ENCODE results near the gene COL21A1. TPM values are rescaled to one million over a fixed set of nuclear protein-coding genes. Genes with fewer than 3 reads are reported as not detected.
A peak's percentile ranks its signal among the peaks of the same experiment; 100 is the strongest.

Gene COL21A1
- total RNA-seq, 6 donors from 2014 or later, result 3.2 to 35.6 (median 9.2) TPM

DNA sequence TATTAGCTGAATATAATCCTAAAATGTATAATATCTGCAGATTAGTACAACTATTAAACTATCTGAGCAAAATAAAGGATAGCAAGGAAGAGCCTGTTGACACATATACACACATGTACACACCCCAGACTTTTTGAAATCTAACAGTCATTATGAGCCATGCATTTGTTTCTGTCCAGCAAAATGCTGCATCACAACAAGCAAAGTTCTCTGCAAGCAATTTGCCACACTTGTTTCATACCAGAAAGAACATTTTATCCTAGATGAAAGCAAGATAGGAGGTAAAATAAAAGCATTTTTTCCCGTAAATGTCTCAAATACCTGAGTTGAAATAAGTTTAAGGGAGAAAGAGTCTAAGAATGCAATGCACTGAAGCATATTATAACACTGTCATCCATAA, 145.2 kb downstream of the COL21A1 start:
- Histone ChIP-seq H3K27me3 (no peaks in the 10 kb centered on the region), H3K9me3 (no peaks in the 10 kb centered on the region), H3K4me3 (no peak overlapping the region), H3K4me1 (no peaks in the 10 kb centered on the region), H3K27ac (no peak overlapping the region), H3K36me3 (no peaks in the 10 kb centered on the region)
- DNase-seq (no peak), ATAC-seq (ENCODE audit: low FRiP score in 2 of 2) (no peak)
- TF ChIP-seq POLR2A (IDR thresholded peaks at IDR 0.05) (no peak), POLR2AphosphoS5 (IDR thresholded peaks at IDR 0.05) (no peak), EP300 (IDR thresholded peaks at IDR 0.05) (no peak)
- TF ChIP-seq, protein P1, sequence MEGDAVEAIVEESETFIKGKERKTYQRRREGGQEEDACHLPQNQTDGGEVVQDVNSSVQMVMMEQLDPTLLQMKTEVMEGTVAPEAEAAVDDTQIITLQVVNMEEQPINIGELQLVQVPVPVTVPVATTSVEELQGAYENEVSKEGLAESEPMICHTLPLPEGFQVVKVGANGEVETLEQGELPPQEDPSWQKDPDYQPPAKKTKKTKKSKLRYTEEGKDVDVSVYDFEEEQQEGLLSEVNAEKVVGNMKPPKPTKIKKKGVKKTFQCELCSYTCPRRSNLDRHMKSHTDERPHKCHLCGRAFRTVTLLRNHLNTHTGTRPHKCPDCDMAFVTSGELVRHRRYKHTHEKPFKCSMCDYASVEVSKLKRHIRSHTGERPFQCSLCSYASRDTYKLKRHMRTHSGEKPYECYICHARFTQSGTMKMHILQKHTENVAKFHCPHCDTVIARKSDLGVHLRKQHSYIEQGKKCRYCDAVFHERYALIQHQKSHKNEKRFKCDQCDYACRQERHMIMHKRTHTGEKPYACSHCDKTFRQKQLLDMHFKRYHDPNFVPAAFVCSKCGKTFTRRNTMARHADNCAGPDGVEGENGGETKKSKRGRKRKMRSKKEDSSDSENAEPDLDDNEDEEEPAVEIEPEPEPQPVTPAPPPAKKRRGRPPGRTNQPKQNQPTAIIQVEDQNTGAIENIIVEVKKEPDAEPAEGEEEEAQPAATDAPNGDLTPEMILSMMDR (IDR thresholded peaks at IDR 0.05), result no peak
- 90 to 92% methylated on average over 1 of the region's 1 CpG for WGBS, 2 donors

DNA sequence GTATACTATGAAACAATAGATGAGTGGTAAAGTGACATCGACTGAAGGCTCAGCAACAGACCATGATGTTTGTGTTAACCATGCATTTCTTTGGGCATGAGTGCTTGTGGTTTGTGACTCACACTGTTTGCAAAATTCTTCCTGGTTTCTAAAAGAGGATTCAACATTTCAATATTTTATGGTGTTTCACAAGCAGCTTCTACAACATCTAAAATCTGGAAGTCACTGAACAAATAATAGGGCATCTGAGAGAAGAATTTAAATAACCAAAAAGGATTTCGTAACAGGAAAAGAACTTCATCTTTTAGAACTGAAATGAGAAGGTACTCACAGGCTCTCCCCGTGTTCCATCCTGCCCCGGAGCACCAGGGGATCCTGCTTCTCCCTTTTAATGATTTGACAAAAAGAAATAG, 146.2 kb downstream of the COL21A1 start:
- DNase-seq (peak in 1 of 2 donors; percentile 32), ATAC-seq (ENCODE audit: low FRiP score in 2 of 2) (peak in 1 of 2 donors; percentile 77)
- TF ChIP-seq POLR2AphosphoS5 (IDR thresholded peaks at IDR 0.05), result peak in 1 of 2 donors; percentile 31
- TF ChIP-seq, protein P1 (IDR thresholded peaks at IDR 0.05), result no peak
- no peak for TF ChIP-seq EP300 (IDR thresholded peaks at IDR 0.05)
- no peak for TF ChIP-seq POLR2A (IDR thresholded peaks at IDR 0.05)

DNA sequence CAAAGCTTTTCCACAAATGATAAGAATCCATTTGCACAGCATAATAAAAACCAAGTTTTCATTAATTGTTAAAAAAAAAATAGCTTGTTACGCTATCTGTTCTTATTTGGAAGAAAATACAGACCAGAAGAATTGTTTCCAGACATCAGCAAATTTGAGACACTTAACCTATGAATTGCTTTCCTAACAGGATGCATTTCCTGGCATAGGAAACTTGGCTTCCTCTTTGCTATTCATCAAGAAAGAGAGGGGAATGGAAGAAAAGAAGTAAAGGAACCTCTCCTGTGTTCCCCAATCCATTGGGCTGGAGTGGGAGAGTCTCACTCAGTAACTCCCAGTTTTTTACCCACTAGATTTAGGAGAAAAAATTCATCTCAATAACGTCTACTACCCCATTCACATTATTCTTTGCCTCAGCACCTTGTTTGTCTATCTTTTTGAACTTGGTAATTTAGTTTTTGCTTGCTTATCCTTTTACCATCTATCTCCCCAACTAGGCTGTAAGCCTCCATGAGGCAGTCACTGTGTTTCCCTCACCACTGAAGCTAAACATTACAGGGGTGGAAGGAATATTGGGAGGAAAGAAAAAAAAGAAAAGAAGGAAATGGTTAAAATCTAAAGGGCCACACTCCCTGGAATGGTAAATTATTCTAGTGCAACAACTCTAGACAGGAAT, 150.3 kb downstream of the COL21A1 start:
- TF ChIP-seq, protein P1 (IDR thresholded peaks at IDR 0.05), result no peak
- TF ChIP-seq POLR2A (IDR thresholded peaks at IDR 0.05), result no peak
- no peak for TF ChIP-seq EP300 (IDR thresholded peaks at IDR 0.05)
- TF ChIP-seq POLR2AphosphoS5 (IDR thresholded peaks at IDR 0.05), result no peak
- 53 to 62% methylated on average over 2 of the region's 2 CpGs for WGBS, 2 donors
- Histone ChIP-seq H3K4me1 (no peaks in the 10 kb centered on the region), H3K4me3 (no peak overlapping the region), H3K36me3 (no peaks in the 10 kb centered on the region), H3K9me3 (no peaks in the 10 kb centered on the region), H3K27ac (no peak overlapping the region), H3K27me3 (no peaks in the 10 kb centered on the region)
- DNase-seq, result no peak
- no peak for ATAC-seq (ENCODE audit: low FRiP score in 2 of 2)

More for the DNA sequence above, 146.2 kb downstream of the COL21A1 start:
- Histone ChIP-seq H3K27me3 (no peaks in the 10 kb centered on the region), H3K36me3 (no peaks in the 10 kb centered on the region), H3K27ac (peak overlapping the region in 1 of 4 donors; percentile 30), H3K9me3 (no peaks in the 10 kb centered on the region), H3K4me3 (no peak overlapping the region), H3K4me1 (no peaks in the 10 kb centered on the region)
- WGBS, 2 donors, result 45 to 54% methylated on average over 4 of the region's 4 CpGs

DNA sequence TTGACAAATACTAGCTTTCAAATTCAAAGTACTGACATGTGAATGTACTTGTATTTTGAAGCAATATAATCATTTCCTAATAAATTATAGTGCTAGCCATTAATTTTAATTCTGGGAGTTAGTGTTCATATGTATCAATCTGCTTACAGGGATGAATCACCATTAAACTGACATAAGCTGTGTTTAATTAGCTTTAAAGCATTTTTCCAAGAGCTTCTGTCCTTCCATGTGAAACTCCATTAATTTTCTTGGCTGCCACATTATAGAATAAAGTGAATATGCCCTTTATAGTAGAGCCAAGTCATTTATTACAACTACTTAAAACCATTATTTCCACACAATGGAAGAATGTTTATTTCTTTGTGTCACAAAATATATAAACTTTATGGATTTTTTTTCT, 150.8 kb downstream of the COL21A1 start:
- Histone ChIP-seq H3K9me3 (no peaks in the 10 kb centered on the region), H3K27ac (no peak overlapping the region), H3K36me3 (no peaks in the 10 kb centered on the region), H3K27me3 (no peaks in the 10 kb centered on the region), H3K4me3 (no peak overlapping the region), H3K4me1 (peaks cover 0 to 2% (median under 1%) of the 10 kb centered on the region in 4 donors)
- no peak for TF ChIP-seq POLR2AphosphoS5 (IDR thresholded peaks at IDR 0.05)
- TF ChIP-seq POLR2A (IDR thresholded peaks at IDR 0.05), result no peak
- TF ChIP-seq, protein P1 (IDR thresholded peaks at IDR 0.05), result no peak
- TF ChIP-seq EP300 (IDR thresholded peaks at IDR 0.05), result no peak
- no peak for DNase-seq
- no peak for ATAC-seq (ENCODE audit: low FRiP score in 2 of 2)

DNA sequence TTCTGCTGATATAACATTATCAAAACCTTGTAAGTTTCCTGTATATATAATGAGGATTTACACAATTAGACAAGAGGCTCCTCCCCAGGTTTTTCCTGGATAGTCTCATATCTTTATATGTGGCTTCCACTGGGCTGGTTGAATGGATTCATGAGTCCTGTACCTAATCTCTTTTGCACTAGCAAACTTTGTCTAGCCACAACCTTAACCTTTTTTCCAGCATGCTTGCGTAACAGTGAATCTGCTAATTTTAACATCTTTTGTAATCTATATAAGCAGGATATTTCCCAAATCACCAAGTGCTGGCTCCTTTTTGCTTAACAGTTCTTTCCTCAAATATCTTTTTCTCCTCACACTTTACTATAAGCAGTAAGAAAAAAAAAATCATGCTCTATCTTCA, 153.6 kb downstream of the COL21A1 start:
- H3K36me3 ChIP-seq, result no peaks in the 10 kb centered on the region

More for the DNA sequence above, 153.6 kb downstream of the COL21A1 start:
- TF ChIP-seq, protein P1 (IDR thresholded peaks at IDR 0.05), result no peak
- TF ChIP-seq POLR2A (IDR thresholded peaks at IDR 0.05), result no peak
- TF ChIP-seq EP300 (IDR thresholded peaks at IDR 0.05), result no peak
- Histone ChIP-seq H3K4me3 (no peak overlapping the region), H3K27me3 (no peaks in the 10 kb centered on the region), H3K27ac (no peak overlapping the region), H3K4me1 (peaks cover 0 to 5% (median 1%) of the 10 kb centered on the region in 4 donors), H3K9me3 (no peaks in the 10 kb centered on the region)
- whole genome bisulfite sequencing, 2 donors, result 71 to 75% methylated on average over 1 of the region's 1 CpG
- no peak for ATAC-seq (ENCODE audit: low FRiP score in 2 of 2)
- DNase-seq, result no peak
